Measurements from ENCODE around the gene CORO1C.

CORO1C gene

DNA sequence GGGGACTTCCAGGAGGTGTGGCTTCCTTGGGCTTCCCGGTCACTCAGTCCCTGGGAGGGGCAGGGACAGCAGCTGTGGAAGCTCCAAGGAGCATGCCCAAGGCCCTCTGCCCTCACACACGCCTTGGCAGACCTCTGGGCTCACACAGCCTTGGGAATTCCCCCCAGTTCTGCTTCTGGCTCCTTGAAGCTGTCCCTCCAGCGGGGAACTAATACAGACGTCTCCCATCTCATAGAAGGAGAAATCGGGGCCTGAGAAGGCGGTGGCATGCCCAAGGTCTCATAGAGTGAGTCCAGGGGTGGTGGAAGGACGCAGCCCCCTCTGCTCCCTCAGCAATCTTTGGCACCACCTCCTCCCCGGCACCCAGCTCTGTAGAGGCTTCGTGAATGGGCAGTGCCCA is 117.8 kb downstream of the CORO1C start:
- no peak for DNase-seq

DNA sequence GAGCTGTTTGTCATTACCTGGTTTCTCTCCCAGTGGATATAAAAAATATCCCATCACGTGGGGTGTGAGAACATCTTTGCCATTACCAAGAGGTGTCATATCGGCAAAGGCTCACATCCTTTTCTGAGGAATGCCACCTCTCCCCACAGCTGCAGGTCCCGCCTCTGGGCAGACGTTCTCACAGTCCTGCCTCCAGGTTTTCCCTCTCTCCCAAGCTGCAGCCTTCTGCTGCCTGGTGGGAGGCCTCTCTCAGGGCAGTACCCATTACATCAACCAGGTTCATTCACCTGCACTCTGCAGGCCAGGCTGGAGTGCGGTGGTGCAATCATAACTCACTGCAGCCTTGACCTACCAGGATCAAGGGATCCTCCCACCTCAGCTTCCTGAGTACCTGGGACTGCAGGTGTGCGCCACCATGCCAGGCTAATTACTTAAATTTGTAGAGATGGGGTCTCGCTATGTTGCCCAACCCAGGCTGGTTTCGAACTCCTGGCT is 118.5 kb downstream of the CORO1C start:
- no peak for DNase-seq

DNA sequence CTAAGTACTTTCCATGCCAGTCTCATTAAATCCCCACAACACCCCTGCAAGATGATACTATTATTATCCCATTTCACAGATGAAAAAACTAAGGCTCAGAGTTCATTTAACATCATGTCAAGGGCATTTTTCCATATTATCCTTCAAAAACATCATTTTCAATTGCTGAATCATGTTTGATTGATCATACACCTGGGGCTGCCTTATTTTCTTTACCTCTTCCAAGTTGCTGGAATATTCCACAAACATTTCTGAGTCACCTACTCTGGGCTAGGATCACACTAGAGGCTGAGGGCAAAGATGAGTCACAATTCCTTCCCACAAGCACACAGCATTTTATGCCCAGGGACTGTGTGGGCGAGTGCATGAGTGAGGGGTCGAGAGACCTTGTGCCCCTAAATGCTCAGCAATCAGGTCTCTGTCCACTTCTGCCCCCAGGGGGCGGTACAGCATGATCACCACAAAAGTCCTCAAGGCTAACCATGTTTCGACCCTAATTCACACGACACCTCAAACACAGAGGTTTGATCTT is 119.4 kb downstream of the CORO1C start:
- DNase-seq: peak in 1 of 2 donors; percentile 41

DNA sequence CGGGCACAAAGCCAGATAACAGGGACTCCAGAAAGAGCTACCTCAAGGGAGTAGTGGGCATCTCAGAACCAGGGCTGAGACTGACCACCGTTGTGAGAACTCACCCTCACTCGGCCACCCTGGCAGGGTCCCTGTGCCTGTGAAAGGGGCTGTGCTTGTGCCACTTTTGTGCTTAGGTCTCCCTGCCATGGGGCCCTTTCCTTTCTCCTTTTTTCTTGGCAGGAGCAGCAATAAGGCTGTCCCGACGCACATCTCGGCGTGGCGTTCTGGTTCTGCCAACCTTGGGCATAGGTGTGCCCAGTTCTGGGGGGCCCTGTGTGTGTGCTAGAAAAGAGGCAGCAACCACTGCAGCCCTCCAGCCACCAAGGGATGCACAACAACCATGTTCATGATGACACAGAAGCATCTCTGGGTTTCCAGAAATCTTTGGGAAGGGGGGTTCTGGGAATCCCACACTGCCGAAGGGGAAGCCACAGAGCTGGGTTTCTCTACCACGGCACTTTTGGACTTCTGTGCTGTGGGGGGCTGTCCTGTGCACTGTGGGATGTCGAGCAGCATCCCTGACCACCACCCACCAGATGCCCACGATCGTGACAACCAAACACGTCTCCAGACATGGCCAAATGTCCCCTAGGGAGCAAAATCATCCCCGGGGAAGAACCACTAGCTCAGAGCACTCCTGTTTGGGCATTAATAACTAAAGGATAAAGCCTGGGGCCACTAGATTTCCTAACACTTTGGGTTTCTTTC is 120.3 kb downstream of the CORO1C start:
- no peak for DNase-seq

DNA sequence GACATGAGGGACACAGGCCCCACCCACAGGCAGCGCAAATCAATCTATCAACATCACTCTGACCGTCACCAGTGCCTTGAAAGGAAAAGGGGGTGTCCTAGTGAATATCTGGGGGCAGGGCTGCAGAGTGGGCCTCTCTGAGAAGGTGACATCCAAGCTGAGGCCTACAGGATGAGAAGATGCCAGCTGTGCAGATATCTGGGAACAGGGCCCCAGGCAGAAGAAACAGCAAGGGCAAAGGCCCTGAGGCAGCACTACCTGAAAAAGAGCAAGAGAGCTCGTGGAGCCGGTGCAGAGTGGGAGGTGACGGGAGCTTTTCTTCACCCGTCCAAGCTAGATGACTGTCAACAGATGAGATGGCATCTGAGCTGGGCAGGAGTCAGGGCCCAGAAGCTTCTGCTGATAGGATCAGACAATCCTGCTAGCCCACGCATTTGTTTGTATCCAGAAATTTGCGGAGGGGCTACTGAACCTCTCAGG is 120.9 kb downstream of the CORO1C start:
- no peak for DNase-seq

DNA sequence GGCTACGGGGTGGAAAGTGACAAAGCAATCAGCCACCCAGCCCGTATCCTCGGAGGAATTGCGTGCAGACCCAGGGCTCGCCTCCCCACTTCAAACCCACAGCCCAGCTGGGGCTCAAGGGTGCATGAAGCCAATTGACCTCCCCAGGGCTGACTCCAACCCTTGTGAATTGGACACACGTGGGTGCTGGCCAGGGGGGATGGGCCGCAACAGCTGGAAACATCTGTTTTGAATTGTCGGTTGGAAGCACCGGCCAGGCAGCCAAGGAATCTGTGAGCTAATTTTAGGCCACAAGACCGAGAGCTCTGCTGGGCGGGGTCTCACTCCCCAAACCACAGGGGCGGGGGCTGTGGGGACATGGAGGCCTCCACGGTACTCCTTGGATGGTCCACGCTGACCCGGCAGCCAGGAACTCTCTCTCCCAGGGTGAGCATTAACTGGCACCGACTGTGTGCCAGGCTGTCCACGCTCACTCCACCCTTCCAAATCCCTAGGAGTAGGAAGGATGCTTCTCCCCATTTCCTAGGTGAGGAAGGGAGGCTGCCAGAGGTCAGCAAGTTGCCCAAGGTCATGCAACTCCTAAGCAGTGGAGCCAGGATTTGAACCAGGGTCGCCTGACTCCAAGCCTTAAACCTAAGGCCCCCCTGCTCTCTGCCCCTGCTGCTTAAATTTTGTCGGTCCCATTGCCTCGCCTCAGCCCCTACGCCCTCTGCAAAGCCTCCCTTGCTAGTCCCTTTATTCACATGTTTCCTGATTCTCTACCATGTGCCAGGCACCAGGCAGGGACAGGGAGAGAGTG is 121.6 kb downstream of the CORO1C start:
- no peak for DNase-seq

DNA sequence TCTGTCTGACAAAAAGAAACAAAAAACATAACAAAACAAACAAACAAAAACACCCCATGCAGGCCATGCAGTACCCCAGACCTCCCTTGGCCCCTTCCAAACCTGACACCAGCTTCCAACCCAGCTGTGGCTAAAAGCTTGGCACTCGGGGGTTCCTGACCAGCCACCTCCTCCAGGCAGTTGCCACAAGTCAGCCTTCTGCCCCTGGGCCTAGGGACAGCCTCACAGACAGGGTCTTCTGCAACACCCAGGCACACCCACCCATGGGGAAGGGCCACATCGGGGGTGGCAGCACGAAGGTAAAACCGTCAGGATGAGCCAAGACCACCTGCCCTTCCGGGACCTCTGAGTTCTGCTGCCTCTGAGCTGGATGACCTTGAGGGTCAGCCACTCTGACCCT is 122.7 kb downstream of the CORO1C start:
- DNase-seq: no peak

DNA sequence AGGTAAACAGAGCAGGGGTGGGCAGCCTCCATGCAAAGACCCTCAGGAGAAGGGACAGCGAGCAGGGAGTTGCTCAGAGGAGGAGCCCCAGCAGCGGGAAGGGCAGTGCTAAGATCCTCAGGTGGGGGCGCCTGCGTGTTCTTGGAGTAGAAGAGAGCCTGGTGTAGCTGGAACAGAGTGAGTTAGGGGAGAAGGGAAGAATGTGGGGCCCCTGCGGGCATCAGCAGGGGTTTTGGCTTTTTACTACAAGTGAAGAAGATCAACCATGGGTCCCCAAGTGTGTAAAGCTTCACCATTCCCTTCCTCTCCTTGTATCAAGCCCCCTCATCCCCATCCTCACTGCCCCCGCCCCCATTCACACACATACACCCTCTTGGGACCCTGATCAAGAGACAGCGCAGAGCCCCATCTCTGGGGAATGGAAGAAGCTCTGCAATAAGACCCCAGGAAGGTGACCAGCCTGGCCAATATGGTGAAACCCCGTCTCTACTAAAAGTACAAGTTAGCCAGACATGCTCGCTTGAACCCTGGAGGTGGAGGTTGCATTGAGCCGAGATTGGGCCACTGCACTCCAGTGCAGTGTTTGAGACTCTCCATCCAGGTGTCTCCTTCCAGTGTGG is 123.2 kb downstream of the CORO1C start:
- no peak for DNase-seq

DNA sequence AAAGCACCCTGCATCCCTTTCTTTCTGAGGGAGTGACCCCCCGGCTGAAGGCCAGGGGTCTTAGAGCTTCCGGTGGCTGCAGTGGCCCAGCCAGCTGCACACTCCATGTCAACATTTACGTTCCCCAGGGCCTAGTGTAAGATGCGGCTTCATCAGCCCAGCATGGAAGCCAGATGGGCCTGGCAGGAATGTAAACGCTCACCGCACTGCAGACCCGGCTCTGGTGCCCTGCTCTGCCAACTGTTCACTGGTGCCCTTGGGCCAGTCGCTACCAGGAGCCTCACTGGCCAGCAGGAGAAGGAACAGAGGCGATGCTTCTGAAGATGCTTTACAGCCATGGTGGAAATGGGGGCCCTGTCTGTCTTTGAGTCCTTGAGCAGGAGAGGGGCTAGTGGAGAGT is 124.8 kb downstream of the CORO1C start:
- no peak for DNase-seq

DNA sequence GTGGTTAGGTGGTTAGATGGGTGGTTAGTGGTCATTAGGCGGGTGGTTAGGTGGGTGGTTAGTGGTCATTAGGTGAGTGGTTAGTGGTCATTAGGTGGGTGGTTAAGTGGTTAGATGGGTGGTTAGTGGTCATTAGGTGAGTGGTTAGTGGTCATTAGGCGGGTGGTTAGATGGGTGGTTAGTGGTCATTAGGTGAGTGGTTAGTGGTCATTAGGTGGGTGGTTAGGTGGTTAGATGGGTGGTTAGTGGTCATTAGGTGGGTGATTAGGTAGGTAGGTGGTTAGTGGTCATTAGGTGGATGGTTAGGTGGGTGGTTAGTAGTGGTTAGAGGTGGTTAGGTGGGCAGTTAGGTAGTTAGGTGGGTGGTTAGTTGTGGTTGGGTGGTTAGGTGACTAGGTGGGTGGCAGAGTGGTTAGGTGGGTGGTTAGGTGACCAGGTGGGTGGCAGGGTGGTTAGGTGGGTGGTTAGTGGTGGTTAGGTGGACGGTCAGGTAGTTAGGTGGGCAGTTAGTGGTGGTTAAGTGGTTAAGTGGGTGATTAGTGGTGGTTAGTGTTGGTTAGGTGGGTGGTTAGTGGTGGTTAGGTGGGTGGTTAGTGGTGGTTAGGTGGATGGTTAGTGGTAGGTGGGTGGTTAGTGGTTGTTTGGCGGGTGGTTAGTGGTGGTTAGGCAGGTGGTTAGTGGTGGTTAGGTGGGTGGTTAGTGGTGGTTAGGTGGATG is 125.5 kb downstream of the CORO1C start:
- DNase-seq: no peak

DNA sequence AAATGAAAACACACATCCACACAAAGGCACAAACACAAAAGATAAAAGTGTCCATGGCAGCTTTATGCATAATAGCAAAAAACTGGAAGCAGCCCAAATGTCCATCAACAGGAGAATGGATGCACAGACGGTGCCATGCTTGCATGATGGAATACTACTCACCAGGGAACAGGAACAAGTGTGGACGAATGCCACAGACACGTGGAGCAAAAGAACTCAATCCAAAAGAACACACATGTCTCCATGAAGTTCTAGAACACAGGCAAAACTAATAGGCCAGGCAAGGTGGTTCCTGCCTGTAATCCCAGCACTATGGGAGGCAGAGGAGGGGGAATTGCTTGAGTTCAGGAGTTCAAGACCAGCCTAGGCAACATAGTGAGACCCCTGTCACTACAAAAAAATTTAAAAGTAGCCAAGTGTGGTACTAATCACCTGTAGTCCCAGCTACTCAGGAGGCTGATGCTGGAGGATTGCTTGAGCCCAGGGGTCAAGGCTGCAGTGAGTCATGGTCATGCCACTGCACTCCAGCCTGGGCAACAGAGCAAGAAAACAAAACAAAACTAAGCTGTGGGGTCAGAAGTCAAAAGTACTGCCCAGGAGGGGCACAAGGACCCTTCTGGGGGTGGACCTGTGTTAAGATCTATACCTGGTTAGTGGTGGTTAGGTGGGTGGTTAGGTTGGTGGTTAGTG is 126.2 kb downstream of the CORO1C start:
- no peak for DNase-seq

DNA sequence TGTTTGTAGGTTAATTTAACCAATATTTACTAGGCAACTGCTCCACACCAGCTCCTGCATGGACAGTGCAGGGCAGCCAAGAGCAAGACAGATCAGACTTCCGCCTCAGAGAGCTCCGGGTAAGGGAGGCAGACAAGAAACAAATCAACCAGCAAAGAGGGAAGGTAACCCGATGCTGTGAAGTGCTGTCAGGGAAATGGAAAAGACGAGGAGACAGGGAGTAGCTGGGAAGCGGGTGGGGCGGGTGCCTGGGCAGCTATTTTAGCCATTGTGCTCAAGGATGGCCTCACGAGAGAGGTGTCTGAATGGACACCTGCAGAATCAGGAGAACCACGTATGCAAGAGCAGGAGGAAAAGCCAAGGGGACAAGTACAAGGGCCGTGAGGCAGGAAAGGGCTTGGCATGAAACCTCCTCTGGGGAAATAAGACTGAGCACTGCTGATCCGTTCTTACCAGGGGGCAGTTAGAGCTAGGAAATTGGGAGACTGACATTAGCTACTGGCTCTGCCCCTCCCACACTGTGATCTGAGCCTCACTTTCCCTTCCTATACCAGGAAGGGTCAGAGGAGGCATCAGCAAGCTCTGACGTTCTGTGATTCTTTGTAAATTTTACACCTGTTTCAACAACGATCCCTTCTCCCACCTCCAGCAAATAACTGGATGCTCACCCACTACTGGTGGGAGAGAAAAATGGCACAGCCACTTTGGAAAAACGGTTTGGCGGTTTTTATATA is 126.9 kb downstream of the CORO1C start:
- DNase-seq: no peak

DNA sequence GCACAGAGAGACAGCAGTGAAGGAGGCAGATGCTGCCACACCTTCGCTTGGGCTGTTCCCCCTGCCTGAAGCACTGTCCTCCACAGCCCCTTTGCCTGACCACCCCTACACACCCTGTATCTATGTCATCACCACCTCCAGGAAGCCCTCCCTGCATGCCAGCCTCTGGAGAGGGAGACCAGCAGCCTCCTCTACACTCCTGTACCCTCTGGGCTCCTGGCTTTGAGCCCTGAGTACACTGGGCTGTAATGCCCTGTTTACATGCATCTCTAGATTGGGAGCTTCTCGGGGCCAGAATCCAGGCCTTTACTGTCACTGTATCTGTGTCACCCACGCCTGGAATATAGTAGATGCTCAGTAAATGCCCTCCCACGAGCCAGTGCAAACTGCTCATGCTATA is 127.6 kb downstream of the CORO1C start:
- DNase-seq: no peak

DNA sequence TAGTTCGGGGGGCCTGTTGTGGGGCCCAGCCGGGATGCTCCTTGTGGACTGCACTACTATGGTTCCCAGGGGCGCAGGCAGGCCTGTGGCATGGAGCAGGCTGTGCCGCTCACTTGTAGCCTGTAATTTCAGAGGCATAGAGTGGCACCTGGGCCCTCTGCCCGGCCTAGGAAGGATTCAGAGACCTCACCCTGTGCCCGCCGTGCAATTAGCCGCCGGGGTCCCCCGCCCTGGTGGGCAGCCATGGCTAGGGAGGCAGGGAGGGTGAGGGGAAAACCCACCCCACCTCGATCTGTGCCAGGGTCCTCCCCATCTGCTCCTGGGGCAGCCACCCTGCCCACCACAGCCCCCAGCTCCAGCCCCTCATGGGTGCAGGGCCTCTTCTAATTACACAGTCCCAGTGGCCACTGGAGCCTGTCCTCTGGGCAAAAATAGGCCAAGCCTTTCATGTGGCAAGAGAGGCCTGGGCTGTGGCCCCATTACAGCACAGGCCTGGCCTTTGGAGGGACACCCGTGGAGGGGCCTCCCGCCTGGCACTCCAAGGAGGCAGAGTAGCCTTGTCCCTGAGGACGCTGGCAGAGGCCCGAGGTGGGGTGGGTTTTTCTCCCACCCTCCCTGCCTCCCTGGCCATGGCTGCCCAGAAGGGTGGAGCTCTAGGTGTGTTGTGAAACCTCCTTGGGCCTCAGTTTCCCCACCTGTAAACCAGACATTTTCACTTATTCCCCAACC is 128.2 kb downstream of the CORO1C start:
- no peak for DNase-seq

DNA sequence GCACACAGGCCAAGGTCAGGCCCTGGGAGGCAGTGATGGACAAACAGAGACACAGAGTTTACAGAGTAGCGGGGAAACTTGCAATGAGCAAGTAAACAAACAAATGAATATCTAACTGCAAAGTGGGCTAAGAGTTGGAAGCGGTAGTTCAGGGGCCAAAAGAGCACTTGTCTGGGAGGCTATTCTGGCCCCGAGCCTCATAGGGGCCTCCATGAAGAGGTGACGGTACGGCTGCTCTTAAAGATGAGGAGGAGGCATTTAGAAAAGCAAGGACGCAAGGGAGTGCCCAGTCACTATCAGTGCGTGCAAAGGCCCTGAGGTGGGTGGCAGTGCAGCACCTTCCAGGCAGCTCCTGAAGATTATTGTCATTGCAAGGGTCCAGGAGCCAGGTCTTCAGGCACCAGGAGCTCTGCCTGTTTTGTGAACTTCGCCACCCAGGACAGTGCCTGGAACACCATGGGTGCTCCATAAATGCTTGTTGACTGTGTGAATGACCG is 129.1 kb downstream of the CORO1C start:
- DNase-seq: no peak

DNA sequence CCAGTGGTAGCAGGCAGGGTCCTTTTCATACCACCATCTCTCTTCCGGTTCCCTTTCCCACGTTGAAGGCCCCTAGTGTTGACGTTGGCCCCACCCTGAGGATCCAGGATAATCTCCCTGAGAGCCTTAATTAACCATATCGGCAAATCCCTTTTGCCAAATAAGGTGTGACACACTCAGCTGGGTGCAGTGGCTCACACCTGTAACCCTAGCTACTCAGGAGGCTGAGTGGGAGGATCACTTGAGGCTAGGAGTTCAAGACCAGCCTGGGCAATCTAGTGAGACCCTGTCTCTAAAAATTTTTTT is 130.7 kb downstream of the CORO1C start:
- DNase-seq: no peak

DNA sequence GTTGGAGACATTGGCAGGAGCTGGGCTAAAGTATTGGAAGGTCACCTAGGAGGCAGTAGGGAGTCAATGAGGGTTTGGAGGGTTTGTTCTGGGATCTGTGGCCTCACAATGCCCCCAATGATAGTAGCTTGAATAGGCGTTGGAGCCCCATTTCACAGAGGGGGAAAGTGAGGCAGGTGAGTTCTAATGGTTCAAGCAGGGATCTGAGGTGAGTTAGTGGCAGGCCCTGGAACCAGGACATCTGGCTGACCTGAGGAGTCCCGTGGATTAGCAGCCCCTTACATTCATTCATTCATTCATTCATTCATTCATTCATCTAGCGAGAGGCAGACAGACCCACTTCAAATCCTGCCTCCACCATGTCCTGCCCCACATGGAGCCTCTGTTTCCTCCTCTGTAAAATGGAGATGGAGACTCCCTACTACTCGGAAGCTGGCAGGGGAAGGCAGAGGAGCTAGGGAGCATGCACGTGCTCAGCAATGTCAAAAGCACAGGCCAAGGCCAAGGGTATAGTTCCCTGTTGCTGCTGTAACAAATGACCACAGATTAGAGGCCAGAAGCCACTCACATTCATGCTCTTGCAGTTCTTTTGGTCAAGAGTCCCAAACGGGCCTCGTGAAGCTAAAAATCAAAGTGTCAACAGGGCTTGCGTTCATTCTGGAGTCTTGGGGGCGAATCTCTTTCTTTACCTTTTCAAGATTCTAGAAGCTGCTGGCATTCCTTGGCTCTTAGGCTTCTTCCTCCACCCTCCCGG is 131.2 kb downstream of the CORO1C start:
- DNase-seq: no peak

DNA sequence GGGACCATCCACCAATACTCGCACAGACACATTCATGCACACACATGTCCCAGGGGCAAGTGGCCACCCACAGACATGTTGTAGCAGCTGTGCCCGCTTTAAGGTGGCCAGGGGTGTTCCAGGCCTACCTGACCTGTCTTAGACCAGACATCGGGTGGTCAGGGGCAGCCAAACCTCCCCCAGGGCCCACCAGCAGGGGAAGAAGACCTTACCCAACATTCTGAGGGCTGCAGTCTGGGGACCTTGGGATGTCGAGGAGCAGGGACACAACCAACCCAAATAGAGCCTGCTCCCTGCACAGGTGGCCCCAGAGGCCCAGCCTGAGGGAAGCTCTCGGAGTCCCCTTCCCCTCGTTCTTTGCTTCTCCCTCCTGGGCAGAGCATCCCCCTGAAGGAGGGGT is 131.8 kb downstream of the CORO1C start:
- DNase-seq: no peak

DNA sequence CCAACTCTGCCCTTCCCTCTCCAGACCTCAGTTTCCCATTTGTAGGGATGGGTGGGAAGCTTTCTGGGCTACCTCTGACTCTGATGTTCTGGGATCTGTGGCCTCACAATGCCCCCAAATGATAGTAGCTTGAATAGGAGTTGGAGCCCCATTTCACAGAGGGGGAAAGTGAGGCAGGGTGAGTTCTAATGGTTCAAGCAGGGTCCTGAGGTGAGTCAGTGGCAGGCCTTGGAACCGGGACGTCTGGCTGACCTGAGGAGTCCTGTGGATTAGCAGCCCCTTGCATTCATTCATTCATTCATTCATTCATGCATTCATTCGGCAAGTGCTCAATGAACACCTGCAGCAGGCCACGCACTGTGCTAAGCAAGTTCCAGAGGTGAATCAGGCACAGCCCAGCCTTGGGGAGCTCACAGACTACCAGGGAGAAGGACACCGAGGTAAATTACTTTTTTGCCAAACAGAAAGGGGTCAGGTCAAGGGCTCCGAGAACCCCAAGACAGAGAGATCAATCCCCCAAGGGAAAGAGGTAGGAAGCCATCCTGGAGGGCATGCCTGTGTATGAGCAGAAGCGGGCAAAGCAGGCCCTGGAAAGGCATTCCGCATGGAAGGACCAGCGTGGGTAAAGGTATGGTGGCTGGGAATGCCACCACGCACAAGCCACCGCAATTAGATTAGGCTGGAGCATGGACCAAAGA is 132.6 kb downstream of the CORO1C start:
- DNase-seq: no peak

Data from bone marrow (tissue), 2 donors.